GM20000 (cell line): Measurements from ENCODE around the gene IRF2.

Experiments
- DNase-seq: peaks from one replicate; pipeline ENCODE4 v3.0.0; 2012; ENCODE audit warnings: low spot score
- CTCF ChIP-seq: IDR thresholded peaks from 2 replicates; pipeline ENCODE4 v1.5.1; 2012; ENCODE audit warnings: mild to moderate bottlenecking, control low read depth; ENCODE audit errors: extremely low read depth, missing control alignments

IRF2 gene

GRCh38 chr4:184474263-184475095 lies at the start of gene IRF2:
IRF2 (minus strand) TSS chr4:184474550; CDS start chr4:184429064, 45,486 bp downstream.
- no peak for TF ChIP-seq CTCF

GRCh38 chr4:184515606-184516005 lies 41.3 kb upstream of the IRF2 start:
- DNase-seq = no peak
- no peak for TF ChIP-seq CTCF

More at GRCh38 chr4:184474263-184475095, at the start of gene IRF2:
- peak; percentile 99 for DNase-seq

GRCh38 chr4:184514121-184514988 lies 40.0 kb upstream of the IRF2 start:
- TF ChIP-seq CTCF = no peak
- DNase-seq = peak; percentile 86

GRCh38 chr4:184513802-184514120 lies 39.4 kb upstream of the IRF2 start:
- DNase-seq = no peak
- TF ChIP-seq CTCF = no peak

- DNase-seq = no peak
- no peak for TF ChIP-seq CTCF
These were observed 36.8 kb upstream of the IRF2 start for GRCh38 chr4:184511156-184511555.

- DNase-seq = no peak
- TF ChIP-seq CTCF = no peak
These were observed 36.1 kb upstream of the IRF2 start for GRCh38 chr4:184510401-184510800.

- DNase-seq = peak; percentile 56
- TF ChIP-seq CTCF = no peak
These were observed 32.3 kb upstream of the IRF2 start for GRCh38 chr4:184506527-184507121.
